ENCODE data around the gene SPRR4. TPM values are rescaled to one million over a fixed set of nuclear protein-coding genes. Genes with fewer than 3 reads are reported as not detected.

Gene SPRR4
- polyA plus RNA-seq (ENCODE audit: insufficient read length) = not detected

- DNase-seq (ENCODE audit: low read depth) = no peak
Observed at GRCh38 chr1:152970495-152970894, at the start of gene SPRR4. TSS of gene SPRR4 (plus strand) at chr1:152970648. CDS start at chr1:152971891, 1,243 bp downstream.

- no peak for DNase-seq (ENCODE audit: low read depth)
Observed at GRCh38 chr1:152924191-152924590, 46.3 kb upstream of the SPRR4 start.

GRCh38 chr1:152926091-152926490 is 44.4 kb upstream of the SPRR4 start:
- no peak for DNase-seq (ENCODE audit: low read depth)

GRCh38 chr1:152928671-152929070 is 41.8 kb upstream of the SPRR4 start:
- DNase-seq (ENCODE audit: low read depth) = no peak

- no peak for DNase-seq (ENCODE audit: low read depth)
Observed at GRCh38 chr1:152932170-152932811, 38.2 kb upstream of the SPRR4 start.

GRCh38 chr1:152933196-152933595 is 37.3 kb upstream of the SPRR4 start:
- DNase-seq (ENCODE audit: low read depth) = no peak

GRCh38 chr1:152940614-152941013 is 29.8 kb upstream of the SPRR4 start:
- no peak for DNase-seq (ENCODE audit: low read depth)

GRCh38 chr1:152941037-152941711 is 29.3 kb upstream of the SPRR4 start:
- no peak for DNase-seq (ENCODE audit: low read depth)

GRCh38 chr1:152942161-152942560 is 28.3 kb upstream of the SPRR4 start:
- DNase-seq (ENCODE audit: low read depth) = no peak

- no peak for DNase-seq (ENCODE audit: low read depth)
Observed at GRCh38 chr1:152946248-152946647, 24.2 kb upstream of the SPRR4 start.

- DNase-seq (ENCODE audit: low read depth) = no peak
Observed at GRCh38 chr1:152946651-152947256, 23.7 kb upstream of the SPRR4 start, which contains the start of gene SPRR5. TSS of gene SPRR5 (plus strand) at chr1:152947206. CDS start at chr1:152948555, 1,349 bp downstream.

GRCh38 chr1:152951711-152952110 is 18.7 kb upstream of the SPRR4 start:
- no peak for DNase-seq (ENCODE audit: low read depth)

- DNase-seq (ENCODE audit: low read depth) = no peak
Observed at GRCh38 chr1:152953761-152954160, 16.7 kb upstream of the SPRR4 start.

- DNase-seq (ENCODE audit: low read depth) = no peak
Observed at GRCh38 chr1:152954436-152954835, 16.0 kb upstream of the SPRR4 start.

- no peak for DNase-seq (ENCODE audit: low read depth)
Observed at GRCh38 chr1:152957561-152957960, 12.9 kb upstream of the SPRR4 start.

- no peak for DNase-seq (ENCODE audit: low read depth)
Observed at GRCh38 chr1:152959273-152959672, 11.2 kb upstream of the SPRR4 start.

- DNase-seq (ENCODE audit: low read depth) = no peak
Observed at GRCh38 chr1:152959801-152960451, 10.5 kb upstream of the SPRR4 start.

GRCh38 chr1:152960452-152961044 is 9.9 kb upstream of the SPRR4 start:
- DNase-seq (ENCODE audit: low read depth) = no peak

- DNase-seq (ENCODE audit: low read depth) = no peak
Observed at GRCh38 chr1:152961226-152961891, 9.1 kb upstream of the SPRR4 start.

GRCh38 chr1:152962876-152963415 is 7.5 kb upstream of the SPRR4 start:
- no peak for DNase-seq (ENCODE audit: low read depth)

- no peak for DNase-seq (ENCODE audit: low read depth)
Observed at GRCh38 chr1:152964536-152964935, 5.9 kb upstream of the SPRR4 start.
